ENCODE measurements around the gene PADI2. TPM values are rescaled to one million over a fixed set of nuclear protein-coding genes. Genes with fewer than 3 reads are reported as not detected.

PADI2 gene
- total RNA-seq, 1 donor from 2014 or later: not detected

DNA sequence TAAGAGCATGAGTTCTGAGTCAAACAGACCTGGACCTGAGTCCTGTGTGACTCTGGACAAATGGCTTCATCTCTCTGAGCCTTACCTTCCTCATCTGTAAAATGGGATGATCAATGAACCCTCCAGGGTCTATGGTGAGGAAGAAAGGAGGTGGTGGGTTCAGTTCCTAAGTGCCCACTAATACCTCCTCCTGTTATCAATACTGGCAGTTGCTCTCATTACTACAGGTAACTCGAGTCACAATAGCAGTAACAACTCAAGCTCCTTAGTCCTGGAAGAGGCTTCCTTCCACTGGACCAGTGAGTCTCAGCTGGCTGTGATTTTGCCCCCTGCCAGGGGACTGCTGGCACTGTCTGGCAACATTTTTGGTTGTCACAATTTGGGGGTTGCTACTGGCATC, 2.6 kb downstream of the PADI2 start:
- no peak for DNase-seq (ENCODE audit: low read depth, low spot score)

- no peak for DNase-seq (ENCODE audit: low read depth, low spot score)
Observed at GRCh38 chr1:17113963-17114362, 5.3 kb downstream of the PADI2 start.

DNA sequence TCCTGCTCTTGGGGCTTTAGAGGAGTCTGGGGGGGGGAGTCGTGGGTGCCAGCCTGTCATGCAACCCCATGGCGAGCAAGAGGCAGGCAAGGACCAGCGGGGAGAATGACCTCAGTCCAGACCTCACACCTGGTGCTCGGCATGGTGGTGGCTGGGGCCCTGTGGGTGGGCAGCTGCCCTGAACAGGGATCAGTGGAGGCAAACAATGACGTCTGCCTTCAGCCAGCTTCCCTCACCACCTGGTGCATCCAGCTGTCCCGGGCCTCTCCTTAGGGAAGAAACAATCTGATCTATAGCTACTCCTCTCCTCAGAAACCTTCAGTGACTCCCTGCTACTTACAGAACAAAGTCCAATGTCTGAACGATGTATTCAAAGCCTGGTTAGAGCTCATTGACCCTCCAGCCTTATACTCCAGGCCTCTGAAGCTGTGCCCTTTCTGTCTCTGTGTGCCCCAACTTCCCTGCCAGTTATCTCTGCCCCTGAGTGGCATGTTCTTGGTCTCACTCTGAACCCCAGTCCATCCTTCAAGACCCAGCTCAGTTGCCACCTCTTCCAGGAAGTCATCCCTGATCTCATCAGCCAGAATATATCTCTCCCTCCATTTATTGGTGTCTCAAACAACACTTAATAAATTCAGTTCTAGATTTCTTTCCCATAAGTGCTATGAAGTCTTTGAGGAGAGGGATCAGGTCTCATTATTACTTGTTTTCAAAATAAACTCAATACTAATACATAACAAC, 6.6 kb downstream of the PADI2 start:
- no peak for DNase-seq (ENCODE audit: low read depth, low spot score)

DNA sequence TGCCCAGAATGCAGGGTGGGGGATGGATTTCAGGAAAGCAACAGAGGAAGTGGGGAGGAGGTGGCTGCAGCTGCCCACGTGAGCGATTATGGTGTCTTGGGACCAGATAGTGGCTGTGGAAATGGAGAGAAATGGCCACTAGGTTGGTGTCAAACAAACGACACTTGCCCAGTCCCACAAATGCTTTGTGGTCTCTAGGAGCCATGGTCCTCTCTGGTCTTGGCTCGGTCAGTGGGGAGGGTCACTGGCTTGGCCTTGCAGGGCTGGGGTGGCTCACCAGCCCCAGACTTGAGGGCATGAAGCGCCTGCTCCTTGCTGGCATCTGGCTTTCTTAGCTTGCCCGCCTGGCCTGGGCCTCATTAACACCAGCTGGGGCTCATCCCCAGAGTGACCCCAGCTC, 7.2 kb downstream of the PADI2 start:
- no peak for DNase-seq (ENCODE audit: low read depth, low spot score)

GRCh38 chr1:17110555-17110926, 8.7 kb downstream of the PADI2 start:
- DNase-seq (ENCODE audit: low read depth, low spot score): no peak

GRCh38 chr1:17109892-17110554, 9.2 kb downstream of the PADI2 start:
- no peak for DNase-seq (ENCODE audit: low read depth, low spot score)

DNA sequence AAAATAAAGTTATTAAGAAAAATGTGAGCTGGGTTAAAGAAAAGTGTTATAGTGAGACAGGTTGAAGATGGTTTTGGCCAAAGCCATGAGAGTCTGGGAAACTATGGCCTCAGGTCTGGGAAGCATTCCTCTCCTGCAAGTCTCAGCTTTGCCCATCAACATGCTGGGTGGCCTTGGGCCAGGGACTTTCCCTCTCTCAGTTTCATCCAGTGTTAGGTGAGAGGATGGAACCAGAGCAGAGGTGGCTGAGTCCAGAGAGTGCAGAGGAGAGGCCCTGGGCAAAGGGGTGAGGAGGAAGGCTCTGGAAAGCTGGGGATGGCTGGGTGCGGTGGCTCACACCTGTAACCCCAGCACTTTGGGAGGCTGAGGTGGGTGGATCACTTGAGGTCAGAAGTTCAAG, 10.5 kb downstream of the PADI2 start:
- DNase-seq (ENCODE audit: low read depth, low spot score): no peak

- DNase-seq (ENCODE audit: low read depth, low spot score): no peak
Observed at GRCh38 chr1:17108360-17108759, 10.9 kb downstream of the PADI2 start.

GRCh38 chr1:17104782-17105181, 14.5 kb downstream of the PADI2 start:
- DNase-seq (ENCODE audit: low read depth, low spot score): no peak

DNA sequence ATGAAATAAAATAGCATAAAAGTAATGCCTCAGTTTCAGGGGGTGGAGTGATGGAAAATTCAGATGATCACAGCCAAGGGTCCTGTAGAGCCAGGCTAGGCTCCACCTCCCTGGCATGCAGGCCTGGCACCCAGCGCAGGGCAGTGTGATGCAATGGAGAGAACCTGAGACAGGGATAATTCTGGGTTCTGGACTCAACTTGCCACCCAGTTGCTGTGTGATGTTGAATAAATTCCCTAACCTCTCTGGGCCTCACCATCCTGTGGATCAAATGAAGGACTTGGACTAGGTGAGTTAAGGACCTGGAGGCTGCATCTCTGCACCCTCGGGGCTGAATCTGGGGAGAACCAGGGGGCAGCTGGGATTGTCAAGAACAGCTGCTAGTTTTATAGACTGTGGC, 17.0 kb downstream of the PADI2 start:
- no peak for DNase-seq (ENCODE audit: low read depth, low spot score)

DNA sequence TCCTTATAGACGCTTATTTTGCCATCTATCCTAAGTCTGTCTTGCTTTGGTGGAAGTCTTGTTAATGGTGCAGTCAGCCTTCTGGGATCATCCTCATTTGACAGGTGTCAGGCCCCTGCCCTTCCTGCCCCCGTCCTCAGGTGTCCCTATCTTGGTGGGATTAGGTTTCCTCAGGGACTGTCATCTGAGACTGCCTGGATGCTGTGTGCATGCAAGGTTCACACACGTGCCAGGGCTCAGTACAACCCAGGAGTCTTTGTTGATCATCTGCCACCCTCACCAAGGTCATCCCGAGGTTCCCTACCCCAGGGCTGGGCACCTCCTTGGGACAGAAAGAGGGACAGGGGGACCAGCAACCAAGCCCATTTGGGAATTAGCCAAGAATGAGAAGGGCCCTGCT, 18.0 kb downstream of the PADI2 start:
- no peak for DNase-seq (ENCODE audit: low read depth, low spot score)

GRCh38 chr1:17099616-17100340, 19.5 kb downstream of the PADI2 start:
- DNase-seq (ENCODE audit: low read depth, low spot score): no peak

DNA sequence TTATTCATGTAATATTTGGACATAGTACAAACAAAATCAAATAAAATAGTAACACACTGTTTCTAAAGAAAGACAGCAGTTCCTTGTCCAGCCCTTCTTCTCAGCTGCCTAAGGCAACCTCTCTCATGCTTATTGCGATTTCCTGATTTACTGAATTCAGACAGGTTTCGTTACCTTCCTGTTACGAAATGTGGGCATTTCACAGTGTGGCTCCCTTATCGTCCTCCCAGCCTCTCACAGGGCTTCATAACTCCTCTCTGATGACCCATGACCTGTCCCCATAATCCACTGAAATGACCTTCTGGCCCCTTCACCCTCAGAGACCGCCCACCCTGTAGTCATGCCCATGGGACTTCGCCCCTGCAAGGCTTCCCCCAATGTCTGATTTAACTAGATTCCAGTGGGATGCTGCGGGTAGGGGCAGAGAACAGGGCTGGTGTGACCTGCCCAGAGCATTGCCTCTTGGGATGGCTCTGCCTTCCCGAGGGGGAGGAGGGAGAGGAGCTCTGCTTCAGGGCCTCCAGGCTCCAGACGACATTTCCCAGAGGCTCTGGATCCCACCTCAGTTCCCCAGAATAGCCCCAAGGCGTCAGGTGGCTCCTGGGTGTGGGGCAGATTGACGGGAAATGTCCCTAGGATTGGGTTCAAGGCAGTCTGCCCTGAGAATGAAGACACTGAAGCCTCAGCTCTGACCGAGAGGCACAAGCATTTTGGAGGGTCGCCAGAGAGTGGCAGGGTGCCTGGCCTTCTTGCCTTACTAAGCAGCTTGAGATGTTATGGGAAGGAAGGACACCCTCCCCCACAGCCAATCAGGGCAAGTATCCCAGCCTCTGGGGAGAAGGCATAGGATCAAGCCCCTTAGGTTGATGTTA, 20.6 kb downstream of the PADI2 start:
- DNase-seq (ENCODE audit: low read depth, low spot score): no peak

DNA sequence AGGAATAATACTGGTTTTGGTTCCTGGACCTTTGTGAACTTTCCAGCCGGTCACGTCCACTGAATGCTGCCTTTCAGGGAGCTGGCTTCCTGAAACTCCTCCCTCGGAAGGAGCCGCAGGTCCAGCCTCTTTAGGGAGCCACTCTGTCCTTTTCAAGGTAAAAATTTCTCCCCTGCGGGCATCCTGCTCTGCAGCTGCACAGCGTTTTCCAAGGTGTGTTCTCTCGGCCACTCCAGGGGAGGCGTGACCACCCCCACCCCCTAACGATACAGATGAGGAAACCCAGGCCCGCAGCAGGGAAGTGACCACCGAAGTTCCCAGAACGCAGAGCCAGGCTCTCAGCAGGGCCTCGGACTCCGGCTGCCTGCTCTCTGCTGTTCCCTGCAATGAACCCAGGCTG, 21.5 kb downstream of the PADI2 start:
- no peak for DNase-seq (ENCODE audit: low read depth, low spot score)

GRCh38 chr1:17097147-17097546, 22.1 kb downstream of the PADI2 start:
- DNase-seq (ENCODE audit: low read depth, low spot score): no peak

- no peak for DNase-seq (ENCODE audit: low read depth, low spot score)
Observed at GRCh38 chr1:17096584-17096983, 22.7 kb downstream of the PADI2 start.

GRCh38 chr1:17095141-17095540, 24.1 kb downstream of the PADI2 start:
- DNase-seq (ENCODE audit: low read depth, low spot score): no peak

- DNase-seq (ENCODE audit: low read depth, low spot score): no peak
Observed at GRCh38 chr1:17094664-17095063, 24.6 kb downstream of the PADI2 start.

DNA sequence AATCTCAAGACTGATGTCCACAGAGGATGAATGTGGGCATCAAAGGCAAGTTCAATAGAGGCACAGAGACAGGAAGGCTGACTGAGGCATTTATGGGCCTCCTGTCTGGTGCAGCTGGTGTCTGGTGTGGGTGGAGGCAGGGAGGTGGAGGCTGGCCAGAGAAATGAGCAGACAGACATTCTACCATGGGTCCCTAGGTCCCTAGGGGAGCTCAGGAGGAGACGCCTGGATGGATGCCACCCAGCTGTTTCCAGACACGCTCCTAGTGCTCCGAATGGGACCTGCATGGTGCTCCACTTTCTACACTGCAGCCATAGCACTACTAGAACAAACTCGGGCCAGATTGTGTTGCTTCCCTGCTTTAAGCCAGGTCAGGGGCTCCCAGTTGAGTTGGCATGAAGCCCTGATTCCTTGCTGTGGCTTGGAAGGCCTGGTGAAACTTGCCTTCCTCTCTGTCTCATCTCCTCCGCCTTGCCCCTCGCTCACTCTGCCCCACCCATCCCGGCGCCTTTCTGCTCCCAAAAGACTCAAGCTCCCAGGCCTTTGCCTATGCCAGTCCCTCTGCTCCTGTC, 25.3 kb downstream of the PADI2 start:
- no peak for DNase-seq (ENCODE audit: low read depth, low spot score)

GRCh38 chr1:17091252-17091651, 28.0 kb downstream of the PADI2 start:
- DNase-seq (ENCODE audit: low read depth, low spot score): no peak

- DNase-seq (ENCODE audit: low read depth, low spot score): no peak
Observed at GRCh38 chr1:17089506-17089905, 29.7 kb downstream of the PADI2 start.

Measured in pulmonary artery endothelial cell (primary cell).